Measurements from ENCODE around the gene SMARCA2. TPM values are rescaled to one million over a fixed set of nuclear protein-coding genes. Genes with fewer than 3 reads are reported as not detected.
A peak's percentile ranks its signal among the peaks of the same experiment; 100 is the strongest.

SMARCA2 gene
- total and polyA plus RNA-seq, 10 of the 15 experiments (the other 5 are each of a cell fraction or from before 2014, with no cell fraction given): 100 to 392 (median 204) TPM

- TF ChIP-seq ATF2 (IDR thresholded peaks at IDR 0.05; ENCODE audit: low read length) (peak; percentile 97), CHD2 (IDR thresholded peaks at IDR 0.05; ENCODE audit: borderline replicate concordance, low read depth, low read length) (no peak; the same call in 1 of the 2 replicates), NFXL1 (IDR thresholded peaks at IDR 0.05; ENCODE audit: borderline replicate concordance) (no peak), GABPA (IDR thresholded peaks at IDR 0.05; ENCODE audit: low read depth) (peak; percentile 76), STAT3 (IDR thresholded peaks at IDR 0.05; ENCODE audit: low read depth, low read length) (peak; percentile 72; the same call in 1 of the 2 replicates), BCL11A (IDR thresholded peaks at IDR 0.05; ENCODE audit: low read depth, low read length) (peak; percentile 94), CHD1 (IDR thresholded peaks at IDR 0.05; ENCODE audit: low read depth, low read length) (no peak), MAX (IDR thresholded peaks at IDR 0.05; ENCODE audit: low read depth, low read length) (no peak), BMI1 (IDR thresholded peaks at IDR 0.05; ENCODE audit: borderline replicate concordance) (peak; percentile 82), NFIC (IDR thresholded peaks at IDR 0.05; ENCODE audit: low read depth, low read length) (peak; percentile 99), DPF2 (IDR thresholded peaks at IDR 0.05) (peak; percentile 90), KLF5 (IDR thresholded peaks at IDR 0.05; ENCODE audit: partially characterized antibody) (no peak), BCL3 (IDR thresholded peaks at IDR 0.05; ENCODE audit: borderline replicate concordance, insufficient read depth, low read depth, low read length, poor library complexity, severe bottlenecking) (peak; percentile 83), SREBF2 (IDR thresholded peaks at IDR 0.05; ENCODE audit: low read length) (no peak), PKNOX1 (IDR thresholded peaks at IDR 0.05) (0 out of 2 replicates have a peak, but pooled peaks have one; percentile 21), BHLHE40 (IDR thresholded peaks at IDR 0.05; ENCODE audit: borderline replicate concordance in 1 of 2, low read depth in 2 of 2, low read length in 1 of 2) (peak; percentile 8 to 10; a peak in 1 of 4 replicates), EED (IDR thresholded peaks at IDR 0.05; ENCODE audit: low read depth) (peak; percentile 79), EP300 (IDR thresholded peaks at IDR 0.05; ENCODE audit: borderline replicate concordance in 1 of 2, control insufficient read depth in 1 of 2, low read depth in 2 of 2, low read length in 2 of 2) (peak; percentile 87 to 89; a peak in 3 of 4 replicates), IKZF2 (IDR thresholded peaks at IDR 0.05) (peak; percentile 82 to 88), ELK1 (IDR thresholded peaks at IDR 0.05; ENCODE audit: low read depth, low read length) (no peak), MEF2A (IDR thresholded peaks at IDR 0.05; ENCODE audit: insufficient read depth, low read depth, low read length) (peak; percentile 89), HDAC6 (IDR thresholded peaks at IDR 0.05; ENCODE audit: unreplicated experiment) (no peak), STAT1 (conservative IDR thresholded peaks at IDR 0.05) (no peak), JUND (IDR thresholded peaks at IDR 0.05; ENCODE audit: low read depth, low read length) (0 out of 2 replicates have a peak, but pooled peaks have one; percentile 39), CREB1 (IDR thresholded peaks at IDR 0.05; ENCODE audit: low read depth) (0 out of 2 replicates have a peak, but pooled peaks have one; percentile 18), JUNB (IDR thresholded peaks at IDR 0.05) (peak; percentile 100), CBFB (IDR thresholded peaks at IDR 0.05; ENCODE audit: low read depth) (peak; percentile 79), IRF4 (IDR thresholded peaks at IDR 0.05; ENCODE audit: low read depth, low read length) (peak; percentile 89)
These were observed 40.1 kb downstream of the SMARCA2 start (continued) for GRCh38 chr9:2055203-2055658.

All from GM12878 (cell line).